CD8-positive, alpha-beta memory T cell (primary cell): ENCODE measurements around the gene MED27. TPM values are rescaled to one million over a fixed set of nuclear protein-coding genes. Genes with fewer than 3 reads are reported as not detected.
A peak's percentile ranks its signal among the peaks of the same experiment; 100 is the strongest.

ENCODE experiments used
- CTCF ChIA-PET: fragments of 350-600 bp; sonication (Branson Sonifier 250); formaldehyde crosslinking; loops from one replicate; lab custom pipeline; 2021; ENCODE audit warnings: antibody characterized with exemption; lab: Charles Lee
- POLR2A ChIA-PET: fragments of 350-600 bp; sonication (Branson Sonifier 250); formaldehyde crosslinking; loops from one replicate; lab custom pipeline; 2021; ENCODE audit warnings: antibody characterized with exemption; lab: Charles Lee
- DNase-seq, 5 donors: peaks; one replicate each; pipeline versions ENCODE4 v3.0.0 to v3.0.0-alpha.2; 2020 to 2022; ENCODE audit warnings: mixed read lengths in 1 of 5
- H3K27ac ChIP-seq: one replicate; pipeline ENCODE4 v1.7.0; 2013; ENCODE audit warnings: low read depth, mild to moderate bottlenecking, low read length, moderate library complexity
- H3K27me3 ChIP-seq: 2 replicates; pipeline ENCODE4 v1.7.0; 2013; ENCODE audit warnings: low read length, mild to moderate bottlenecking; ENCODE audit not compliant: insufficient read depth, poor library complexity, severe bottlenecking
- H3K36me3 ChIP-seq: 2 replicates; pipeline ENCODE4 v1.7.0; 2013; ENCODE audit warnings: mild to moderate bottlenecking, low read length, moderate library complexity; ENCODE audit not compliant: insufficient read depth
- H3K4me1 ChIP-seq: 2 replicates; pipeline ENCODE4 v1.7.0; 2013; ENCODE audit warnings: mild to moderate bottlenecking, low read length, moderate library complexity; ENCODE audit not compliant: insufficient read depth
- H3K4me3 ChIP-seq: 2 replicates; pipeline ENCODE4 v1.7.0; 2013; ENCODE audit warnings: mild to moderate bottlenecking, low read length
- H3K9me3 ChIP-seq: 2 replicates; pipeline ENCODE4 v1.7.0; 2013; ENCODE audit warnings: mild to moderate bottlenecking, low read length
- H3K27ac Mint-ChIP-seq, 8 donors: one replicate each; pipeline ENCODE4 v1.8.0; 2020 to 2021; ENCODE audit warnings: mixed read lengths in 8 of 8, mild to moderate bottlenecking in 6 of 8, inconsistent platforms in 3 of 8, moderate library complexity in 3 of 8
- H3K27me3 Mint-ChIP-seq, 2 donors: one replicate each; pipeline ENCODE4 v1.8.0; 2020 to 2021; ENCODE audit warnings: mixed read lengths in 2 of 2, mild to moderate bottlenecking in 1 of 2, moderate library complexity in 1 of 2
- H3K36me3 Mint-ChIP-seq, 3 donors: one replicate each; pipeline ENCODE4 v1.8.0; 2020 to 2021; ENCODE audit warnings: mixed read lengths in 3 of 3, inconsistent platforms in 1 of 3, mild to moderate bottlenecking in 1 of 3
- H3K4me1 Mint-ChIP-seq, 3 donors: one replicate each; pipeline ENCODE4 v1.8.0; 2020 to 2021; ENCODE audit warnings: mixed read lengths in 3 of 3, inconsistent platforms in 1 of 3, mild to moderate bottlenecking in 1 of 3
- H3K4me3 Mint-ChIP-seq, 7 donors: one replicate each; pipeline ENCODE4 v1.8.0; 2020 to 2021; ENCODE audit warnings: mixed read lengths in 7 of 7, mild to moderate bottlenecking in 6 of 7, moderate library complexity in 4 of 7, inconsistent platforms in 2 of 7
- H3K9me3 Mint-ChIP-seq, 5 donors: one replicate each; pipeline ENCODE4 v1.8.0; 2020 to 2022; ENCODE audit warnings: mixed read lengths in 5 of 5, mild to moderate bottlenecking in 3 of 5, moderate library complexity in 2 of 5, inconsistent platforms in 1 of 5
- polyA plus RNA-seq: library from polyadenylated mRNA; unstranded; fragments of 300-500 nt; fragmentation: Illumina TruSeq; gene quantifications from one replicate; pipeline ENCODE4 v1.2.3, GENCODE V29; 2021
- total RNA-seq, 2 experiments: library from RNA; stranded (reverse); gene quantifications; one replicate each; pipeline ENCODE4 v1.2.3, GENCODE V29; 2021

Gene MED27
- total and polyA plus RNA-seq, 3 experiments from 2014 or later = 31.6 to 39.7 (median 35.9) TPM

DNA sequence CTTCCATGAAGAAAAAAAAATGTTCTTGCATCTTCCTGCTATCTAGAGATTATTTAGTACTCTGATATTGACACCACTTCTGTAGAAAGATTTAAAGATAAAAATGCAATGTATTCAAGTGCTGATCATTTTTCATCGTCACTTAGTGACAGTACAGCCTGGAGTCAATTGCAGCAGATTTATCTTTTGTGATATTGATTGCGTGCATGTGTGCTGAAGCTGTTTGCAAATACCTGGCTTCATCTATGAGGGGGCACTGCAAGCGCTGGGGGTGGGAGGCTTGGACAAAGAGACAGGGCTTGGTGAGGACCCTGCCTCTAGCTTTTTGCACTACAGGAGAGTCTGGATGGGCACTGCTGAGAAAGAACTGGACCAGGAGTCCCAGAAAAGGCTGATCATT, 38.0 kb upstream of the MED27 start:
- Mint-ChIP-seq H3K27ac (no peak overlapping the region), H3K36me3 (no peaks in the 10 kb centered on the region), H3K4me1 (no peaks in the 10 kb centered on the region), H3K9me3 (peaks cover 0 to 4% (median 0%) of the 10 kb centered on the region in 5 donors), H3K27me3 (peaks cover 19 to 54% of the 10 kb centered on the region in 2 donors), H3K4me3 (no peak overlapping the region)
- Histone ChIP-seq H3K27ac (no peak overlapping the region), H3K9me3 (no peaks in the 10 kb centered on the region), H3K36me3 (no peaks in the 10 kb centered on the region), H3K4me1 (no peaks in the 10 kb centered on the region), H3K4me3 (no peak overlapping the region), H3K27me3 (no peaks in the 10 kb centered on the region)
- ChIA-PET POLR2A (no interaction called here), CTCF (interaction anchor here (1.3 kb wide), 1 partner anchor 52 kb away, joined by 3 read pairs; no protein-coding TSS in a partner anchor)
- no peak for DNase-seq

DNA sequence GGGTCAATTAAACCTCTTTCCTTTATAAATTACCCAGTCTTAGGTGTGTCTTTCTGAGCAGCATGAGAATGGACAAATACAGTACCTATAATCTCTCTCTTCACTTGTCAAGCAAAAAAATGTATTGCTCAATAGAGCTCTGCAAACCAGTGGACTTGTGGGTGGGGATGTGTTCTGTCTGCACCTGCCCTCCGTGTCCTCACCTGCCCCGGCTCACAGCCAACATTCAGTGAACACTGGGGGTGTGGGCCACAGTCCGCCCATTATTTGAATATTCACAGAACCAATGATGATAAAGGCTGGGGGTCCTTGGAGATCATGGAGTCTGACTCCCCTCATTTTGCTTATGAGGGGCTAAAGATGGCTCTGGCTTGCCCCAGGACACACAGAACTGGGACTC, 36.9 kb upstream of the MED27 start:
- Histone ChIP-seq H3K4me1 (no peaks in the 10 kb centered on the region), H3K36me3 (no peaks in the 10 kb centered on the region), H3K4me3 (no peak overlapping the region), H3K27ac (no peak overlapping the region), H3K27me3 (no peaks in the 10 kb centered on the region), H3K9me3 (no peaks in the 10 kb centered on the region)
- H3K9me3 Mint-ChIP-seq = peaks cover 0 to 4% (median 0%) of the 10 kb centered on the region in 5 donors
- H3K27me3 Mint-ChIP-seq = peaks cover 21 to 51% of the 10 kb centered on the region in 2 donors
- H3K27ac Mint-ChIP-seq = no peak overlapping the region
- H3K4me1 Mint-ChIP-seq = no peaks in the 10 kb centered on the region
- no peak for DNase-seq
- POLR2A ChIA-PET = no interaction called here
- CTCF ChIA-PET = no interaction called here
- no peak overlapping the region for H3K4me3 Mint-ChIP-seq
- no peaks in the 10 kb centered on the region for H3K36me3 Mint-ChIP-seq

DNA sequence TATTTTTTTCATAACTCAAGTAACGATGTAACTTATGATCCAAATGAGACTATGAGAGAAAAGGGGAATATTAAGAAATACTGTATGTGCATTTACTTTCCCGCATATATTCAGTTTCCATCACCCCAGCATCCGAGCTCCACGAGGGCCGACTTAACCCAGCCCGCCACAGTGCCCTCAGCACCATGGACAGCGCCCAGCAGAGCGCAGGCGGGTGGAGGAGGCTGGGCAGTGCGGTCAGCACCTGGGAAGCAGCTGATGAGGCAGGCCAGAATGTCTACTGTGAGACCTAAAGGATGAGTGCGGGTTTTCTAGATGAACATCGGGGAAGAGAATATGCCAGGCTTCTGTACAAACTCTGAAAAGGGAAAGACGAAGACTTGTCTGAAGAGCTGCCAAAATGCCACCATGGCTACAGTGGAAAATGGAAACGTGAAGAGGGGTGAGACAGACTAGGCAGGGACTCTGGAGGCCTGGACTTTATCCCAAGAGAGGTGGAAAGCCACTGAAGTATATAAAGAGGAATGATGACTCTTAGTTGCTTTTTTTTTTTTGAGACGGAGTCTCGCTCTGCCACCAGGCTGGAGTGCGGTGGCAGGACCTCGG, 34.5 kb upstream of the MED27 start:
- Mint-ChIP-seq H3K27me3 (peaks cover 25 to 48% of the 10 kb centered on the region in 2 donors), H3K4me1 (no peaks in the 10 kb centered on the region), H3K36me3 (peaks cover 0 to 1% (median 0%) of the 10 kb centered on the region in 3 donors), H3K9me3 (peaks cover 0 to 4% (median 1%) of the 10 kb centered on the region in 5 donors), H3K4me3 (no peak overlapping the region), H3K27ac (no peak overlapping the region)
- POLR2A ChIA-PET = no interaction called here
- peak in 4 of 5 donors; percentile 9 to 54 (median 14) for DNase-seq
- no peaks in the 10 kb centered on the region for H3K36me3 ChIP-seq
- H3K27ac ChIP-seq = no peak overlapping the region
- no peak overlapping the region for H3K4me3 ChIP-seq
- no peaks in the 10 kb centered on the region for H3K9me3 ChIP-seq
- CTCF ChIA-PET = no interaction called here
- no peaks in the 10 kb centered on the region for H3K27me3 ChIP-seq
- H3K4me1 ChIP-seq = no peaks in the 10 kb centered on the region

DNA sequence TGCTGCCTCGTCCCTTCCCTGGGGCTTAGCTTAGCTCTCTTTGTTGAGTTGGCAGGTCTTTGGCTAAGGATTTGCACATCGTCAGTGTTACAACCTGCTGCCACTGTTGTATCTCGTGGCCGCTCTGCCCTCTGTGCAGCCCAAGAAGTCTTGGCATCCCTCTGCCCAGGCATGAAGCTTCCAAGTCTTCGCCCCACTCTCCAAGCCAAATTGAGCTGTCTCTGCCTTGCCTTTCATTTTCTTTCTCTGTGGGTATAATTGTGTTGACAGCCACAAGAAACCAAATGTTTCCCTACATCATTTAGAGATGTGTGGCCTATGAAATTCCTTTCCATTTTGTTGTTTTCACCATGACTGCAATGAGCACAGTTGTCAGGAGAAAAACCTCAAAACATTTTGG, 29.6 kb upstream of the MED27 start:
- CTCF ChIA-PET = no interaction called here
- H3K4me3 ChIP-seq = no peak overlapping the region
- H3K4me3 Mint-ChIP-seq = no peak overlapping the region

DNA sequence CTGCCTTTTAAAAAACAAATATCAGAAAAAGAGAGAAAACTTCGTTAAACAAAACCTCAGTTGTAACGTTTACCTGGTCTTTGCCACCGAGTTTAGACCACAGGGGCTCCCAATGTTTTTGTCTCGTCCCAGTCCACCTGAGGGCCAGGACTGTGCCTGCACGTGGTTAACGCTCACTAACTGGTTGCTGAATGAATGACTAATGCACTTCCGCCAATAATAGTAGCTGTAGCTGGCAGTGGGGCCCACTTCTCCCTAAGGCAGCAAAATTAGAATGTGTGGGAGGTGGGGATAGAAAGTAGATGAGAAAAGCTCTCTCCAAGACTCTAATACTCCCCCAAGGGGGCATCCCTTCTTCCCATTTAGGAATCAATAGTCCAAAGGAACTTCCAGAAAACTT, 29.1 kb upstream of the MED27 start:
- no peak for DNase-seq
- Histone ChIP-seq H3K4me1 (no peaks in the 10 kb centered on the region), H3K27me3 (no peaks in the 10 kb centered on the region), H3K36me3 (no peaks in the 10 kb centered on the region), H3K9me3 (no peaks in the 10 kb centered on the region), H3K4me3 (no peak overlapping the region), H3K27ac (no peak overlapping the region)
- ChIA-PET POLR2A (no interaction called here), CTCF (no interaction called here)
- H3K4me1 Mint-ChIP-seq = no peaks in the 10 kb centered on the region
- H3K27me3 Mint-ChIP-seq = peaks cover 25 to 48% of the 10 kb centered on the region in 2 donors
- no peak overlapping the region for H3K4me3 Mint-ChIP-seq
- H3K27ac Mint-ChIP-seq = no peak overlapping the region
- H3K9me3 Mint-ChIP-seq = peaks cover 0 to 2% (median 1%) of the 10 kb centered on the region in 5 donors
- H3K36me3 Mint-ChIP-seq = peaks cover 0 to 1% (median 0%) of the 10 kb centered on the region in 3 donors

More for the DNA sequence above, 29.6 kb upstream of the MED27 start:
- Histone ChIP-seq H3K4me1 (no peaks in the 10 kb centered on the region), H3K27me3 (no peaks in the 10 kb centered on the region), H3K9me3 (no peaks in the 10 kb centered on the region), H3K36me3 (no peaks in the 10 kb centered on the region), H3K27ac (no peak overlapping the region)
- Mint-ChIP-seq H3K9me3 (peaks cover 0 to 4% (median 1%) of the 10 kb centered on the region in 5 donors), H3K4me1 (no peaks in the 10 kb centered on the region), H3K27me3 (peaks cover 27 to 54% of the 10 kb centered on the region in 2 donors), H3K27ac (no peak overlapping the region), H3K36me3 (peaks cover 0 to 1% (median 0%) of the 10 kb centered on the region in 3 donors)
- POLR2A ChIA-PET = no interaction called here
- DNase-seq = no peak

DNA sequence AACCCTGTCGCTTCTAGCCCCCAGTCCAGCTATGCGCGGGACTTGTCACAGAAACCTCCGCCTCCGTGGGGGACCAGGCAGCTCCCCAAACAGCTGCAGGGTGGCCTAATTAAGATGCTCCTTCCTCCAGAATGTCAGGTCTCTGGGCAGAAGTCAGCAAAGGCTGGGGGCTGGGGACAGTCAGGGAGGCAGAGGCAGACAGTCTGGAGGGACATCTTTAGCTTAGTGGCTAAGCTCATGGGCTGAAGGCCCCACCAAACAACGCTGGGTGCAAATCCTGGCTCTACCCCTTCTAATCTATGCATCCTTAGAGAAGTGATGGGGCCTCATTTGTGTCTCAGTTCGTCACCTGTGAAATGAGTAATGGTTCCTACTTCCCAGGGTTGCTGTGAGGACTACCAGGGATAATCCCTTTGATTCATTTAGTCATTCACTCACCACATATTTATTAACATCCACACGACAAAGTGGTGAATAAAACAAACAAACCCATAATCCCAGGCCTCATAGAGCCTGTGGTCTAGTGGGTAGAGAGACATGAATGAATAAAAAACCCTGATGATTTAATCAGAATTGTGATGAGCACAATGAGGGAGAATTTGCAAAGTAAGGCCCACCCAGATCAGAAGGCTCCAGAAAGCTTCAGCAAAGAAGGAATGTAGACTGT, 20.2 kb upstream of the MED27 start:
- H3K9me3 Mint-ChIP-seq = peaks cover 0 to 2% (median 0%) of the 10 kb centered on the region in 5 donors
- POLR2A ChIA-PET = no interaction called here

DNA sequence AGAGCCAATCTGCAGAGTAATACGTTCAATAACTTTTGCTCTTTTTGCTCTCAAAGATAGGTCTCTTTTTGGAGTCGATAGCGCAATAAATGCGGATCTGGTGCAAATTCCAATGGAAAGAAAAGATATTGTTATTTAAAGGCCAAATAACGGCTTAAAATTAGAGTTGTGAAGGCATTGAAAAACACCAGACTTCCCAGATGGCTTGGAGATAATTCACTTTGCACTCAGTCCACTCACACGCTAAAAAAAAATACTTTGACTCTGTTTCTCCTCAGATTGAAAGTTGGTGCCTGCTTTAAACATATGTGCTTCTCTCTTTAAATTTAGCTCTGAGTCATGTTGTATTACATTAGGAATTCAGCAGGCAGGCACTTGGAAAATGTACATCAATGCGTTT, 19.5 kb upstream of the MED27 start:
- POLR2A ChIA-PET = no interaction called here
- Mint-ChIP-seq H3K4me1 (no peaks in the 10 kb centered on the region), H3K27me3 (peaks cover 27 to 59% of the 10 kb centered on the region in 2 donors)

More for the DNA sequence above, 20.2 kb upstream of the MED27 start:
- H3K27me3 ChIP-seq = peaks cover 5% of the 10 kb centered on the region
- no peaks in the 10 kb centered on the region for H3K36me3 Mint-ChIP-seq
- H3K4me3 Mint-ChIP-seq = no peak overlapping the region
- H3K27ac ChIP-seq = no peak overlapping the region
- no peaks in the 10 kb centered on the region for H3K9me3 ChIP-seq
- no peak overlapping the region for H3K4me3 ChIP-seq
- H3K27ac Mint-ChIP-seq = no peak overlapping the region
- no peak for DNase-seq
- no peaks in the 10 kb centered on the region for H3K36me3 ChIP-seq
- H3K4me1 Mint-ChIP-seq = no peaks in the 10 kb centered on the region
- CTCF ChIA-PET = no interaction called here
- H3K27me3 Mint-ChIP-seq = peaks cover 27 to 52% of the 10 kb centered on the region in 2 donors
- H3K4me1 ChIP-seq = no peaks in the 10 kb centered on the region

DNA sequence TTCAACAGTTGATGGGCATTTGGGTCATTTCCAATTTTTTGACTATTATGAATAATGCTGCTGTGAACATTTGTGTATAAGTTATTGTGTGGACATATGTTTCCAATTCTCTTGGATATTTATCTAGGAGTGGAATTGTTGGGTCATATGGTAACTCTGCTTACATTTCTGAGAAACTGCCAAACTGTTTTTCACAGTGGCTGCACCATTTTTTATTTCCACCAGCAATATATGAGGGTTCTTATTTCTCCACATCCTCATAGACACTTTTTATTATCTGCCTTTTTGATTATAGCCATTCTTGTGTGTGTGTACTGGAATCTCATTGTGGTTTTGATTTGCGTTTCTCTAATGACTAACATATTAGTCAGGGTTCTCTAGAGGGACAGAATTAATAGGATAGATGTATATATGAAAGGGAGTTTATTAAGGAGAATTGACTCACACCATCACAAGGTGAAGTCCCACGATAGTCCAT, 14.7 kb upstream of the MED27 start:
- H3K9me3 ChIP-seq = no peaks in the 10 kb centered on the region
- Mint-ChIP-seq H3K9me3 (no peaks in the 10 kb centered on the region), H3K27ac (no peak overlapping the region), H3K4me3 (no peak overlapping the region), H3K27me3 (peaks cover 23 to 71% of the 10 kb centered on the region in 2 donors), H3K4me1 (no peaks in the 10 kb centered on the region), H3K36me3 (peaks cover 0 to 1% (median 0%) of the 10 kb centered on the region in 3 donors)
- H3K27me3 ChIP-seq = no peaks in the 10 kb centered on the region
- H3K4me3 ChIP-seq = no peak overlapping the region
- H3K36me3 ChIP-seq = no peaks in the 10 kb centered on the region
- no peak for DNase-seq
- ChIA-PET POLR2A (no interaction called here), CTCF (no interaction called here)
- no peaks in the 10 kb centered on the region for H3K4me1 ChIP-seq
- no peak overlapping the region for H3K27ac ChIP-seq

More for the DNA sequence above, 19.5 kb upstream of the MED27 start:
- Histone ChIP-seq H3K4me1 (no peaks in the 10 kb centered on the region), H3K4me3 (no peak overlapping the region), H3K36me3 (no peaks in the 10 kb centered on the region), H3K9me3 (no peaks in the 10 kb centered on the region), H3K27ac (no peak overlapping the region), H3K27me3 (peaks cover 5% of the 10 kb centered on the region)
- no peaks in the 10 kb centered on the region for H3K36me3 Mint-ChIP-seq
- H3K27ac Mint-ChIP-seq = no peak overlapping the region
- H3K4me3 Mint-ChIP-seq = no peak overlapping the region
- peaks cover 0 to 2% (median 0%) of the 10 kb centered on the region in 5 donors for H3K9me3 Mint-ChIP-seq
- CTCF ChIA-PET = no interaction called here
- DNase-seq = no peak
